GM21447 (cell line): ENCODE data around the gene METTL5.

Experiments
- ATAC-seq: cut with Tn5 transposase; IDR thresholded peaks from one replicate; pipeline ENCODE4 v1.9.1; 2021; ENCODE audit not compliant: unreplicated experiment

METTL5 gene

GRCh38 chr2:169782513-169782912, 42.2 kb downstream of the METTL5 start:
- ATAC-seq: no peak

GRCh38 chr2:169781249-169782013, 43.3 kb downstream of the METTL5 start:
- ATAC-seq: no peak

GRCh38 chr2:169778446-169778845, 46.3 kb downstream of the METTL5 start:
- no peak for ATAC-seq

- ATAC-seq: no peak
Measured at GRCh38 chr2:169776252-169776761, 48.4 kb downstream of the METTL5 start.

DNA sequence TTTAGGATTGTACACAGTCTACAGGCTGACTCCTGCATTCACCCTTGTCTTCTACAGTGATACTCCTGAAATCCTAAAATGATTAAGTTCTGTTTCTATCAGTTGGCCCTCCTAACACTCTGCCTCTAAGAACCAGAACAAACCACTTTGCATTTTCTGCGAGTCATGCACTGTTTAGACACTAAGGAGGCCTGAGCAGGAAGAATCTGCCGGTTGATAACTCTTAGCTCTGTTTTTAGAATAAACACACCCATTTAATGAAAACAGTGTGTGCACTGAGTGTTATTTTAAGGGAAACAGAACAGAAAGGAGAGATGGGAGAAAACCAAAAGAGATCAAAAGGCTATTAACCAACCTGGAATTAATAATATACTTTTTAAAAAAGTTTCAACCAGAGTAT, 48.9 kb downstream of the METTL5 start:
- no peak for ATAC-seq

DNA sequence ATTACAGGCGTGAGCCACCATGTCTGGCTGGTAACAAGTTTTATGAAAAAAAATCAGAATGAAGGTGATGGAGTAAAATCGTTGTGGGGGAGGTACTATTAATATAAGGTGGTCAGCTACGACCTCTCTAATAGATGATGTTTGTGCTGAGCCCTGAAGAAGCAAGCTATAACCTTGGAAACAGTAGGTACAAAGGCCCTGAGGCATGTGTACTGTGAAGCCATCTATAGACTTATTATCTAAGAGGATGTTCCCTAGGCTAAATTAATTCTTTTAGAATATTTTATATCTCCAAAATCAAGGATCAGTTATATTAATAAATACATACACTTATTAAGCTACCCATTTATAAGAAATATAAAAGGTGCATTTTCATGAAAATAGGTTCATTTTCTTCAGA, 49.4 kb downstream of the METTL5 start:
- ATAC-seq: no peak

- no peak for ATAC-seq
Measured at GRCh38 chr2:169772651-169773050, 52.1 kb downstream of the METTL5 start.

GRCh38 chr2:169771612-169772011, 53.1 kb downstream of the METTL5 start:
- no peak for ATAC-seq

DNA sequence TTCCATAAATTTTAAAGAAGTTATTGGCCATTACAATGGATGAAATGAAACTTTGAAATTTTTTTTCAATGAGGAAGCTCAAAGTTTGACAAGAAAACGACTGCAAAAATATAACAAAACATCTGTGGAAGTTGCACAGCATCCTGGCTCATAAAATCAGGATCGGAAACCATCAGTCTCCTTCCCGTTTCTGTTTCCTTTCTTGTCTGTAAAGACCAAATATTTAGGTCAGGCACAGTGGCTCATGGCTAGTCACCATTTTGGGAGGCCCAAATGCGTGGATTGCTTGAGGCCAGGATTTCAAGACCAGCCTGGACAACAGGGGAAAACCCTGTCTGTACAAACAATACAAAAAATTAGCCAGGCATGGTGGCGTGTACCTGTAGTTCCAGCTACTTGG, 53.7 kb downstream of the METTL5 start:
- ATAC-seq: no peak

GRCh38 chr2:169768262-169768995, 56.3 kb downstream of the METTL5 start:
- no peak for ATAC-seq

- ATAC-seq: no peak
Measured at GRCh38 chr2:169767243-169767888, 57.3 kb downstream of the METTL5 start.

DNA sequence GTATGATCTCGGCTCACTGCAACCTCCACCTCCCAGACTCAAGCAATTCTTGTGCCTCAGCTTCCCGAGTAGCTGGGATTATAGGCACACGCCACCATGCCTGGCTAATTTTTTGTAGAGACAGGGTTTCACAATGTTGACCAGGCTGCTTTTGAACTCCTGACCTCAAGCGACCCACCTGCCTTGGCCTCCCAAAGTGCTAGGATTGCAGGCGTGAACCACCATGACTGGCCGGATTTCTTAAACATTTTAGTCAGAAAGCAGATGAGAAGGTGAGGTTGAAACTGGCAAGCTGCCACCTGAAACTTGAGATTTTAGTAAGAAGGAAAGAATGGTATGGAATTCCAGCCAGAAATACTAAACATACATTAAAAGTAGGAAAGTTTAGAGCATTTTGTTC, 59.2 kb downstream of the METTL5 start:
- no peak for ATAC-seq

- no peak for ATAC-seq
Measured at GRCh38 chr2:169761970-169762292, 62.8 kb downstream of the METTL5 start.
